ENCODE results near the gene ISM1. TPM values are rescaled to one million over a fixed set of nuclear protein-coding genes. Genes with fewer than 3 reads are reported as not detected.

ISM1 gene
- total and polyA plus RNA-seq, 2 of the 13 experiments (the other 11 are each of a cell fraction or from before 2014, with no cell fraction given) = 0.40 to 1.4 TPM

- no peak for TF ChIP-seq ZNF557 (CRISPR knock-in tag; IDR thresholded peaks at IDR 0.05)
- TF ChIP-seq, protein P1, sequence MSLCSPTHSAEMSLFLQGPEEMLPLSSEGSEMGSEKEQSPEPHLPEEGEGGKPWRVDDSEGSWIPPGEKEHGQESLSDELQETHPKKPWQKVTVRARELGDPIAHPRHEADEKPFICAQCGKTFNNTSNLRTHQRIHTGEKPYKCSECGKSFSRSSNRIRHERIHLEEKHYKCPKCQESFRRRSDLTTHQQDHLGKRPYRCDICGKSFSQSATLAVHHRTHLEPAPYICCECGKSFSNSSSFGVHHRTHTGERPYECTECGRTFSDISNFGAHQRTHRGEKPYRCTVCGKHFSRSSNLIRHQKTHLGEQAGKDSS (CRISPR knock-in tag; IDR thresholded peaks at IDR 0.05; ENCODE audit: borderline replicate concordance, low read depth) = no peak
- no peak for TF ChIP-seq RFXANK (CRISPR knock-in tag; IDR thresholded peaks at IDR 0.05)
- TF ChIP-seq TCF7 (IDR thresholded peaks at IDR 0.05; ENCODE audit: low read depth) = no peak
- TF ChIP-seq FOSL1 (CRISPR knock-in tag; IDR thresholded peaks at IDR 0.05; ENCODE audit: borderline replicate concordance) = no peak
- TF ChIP-seq CBX2 (IDR thresholded peaks at IDR 0.05; ENCODE audit: low read depth, low read length) = no peak
- TF ChIP-seq CBX2 (CRISPR knock-in tag; IDR thresholded peaks at IDR 0.05; ENCODE audit: low read depth) = no peak
- no peak for TF ChIP-seq FOXO1 (CRISPR knock-in tag; IDR thresholded peaks at IDR 0.05)
- no peak for TF ChIP-seq ZNF569 (CRISPR knock-in tag; IDR thresholded peaks at IDR 0.05; ENCODE audit: borderline replicate concordance)
Observed at GRCh38 chr20:13228771-13229170, 7.7 kb downstream of the ISM1 start (continued).

DNA sequence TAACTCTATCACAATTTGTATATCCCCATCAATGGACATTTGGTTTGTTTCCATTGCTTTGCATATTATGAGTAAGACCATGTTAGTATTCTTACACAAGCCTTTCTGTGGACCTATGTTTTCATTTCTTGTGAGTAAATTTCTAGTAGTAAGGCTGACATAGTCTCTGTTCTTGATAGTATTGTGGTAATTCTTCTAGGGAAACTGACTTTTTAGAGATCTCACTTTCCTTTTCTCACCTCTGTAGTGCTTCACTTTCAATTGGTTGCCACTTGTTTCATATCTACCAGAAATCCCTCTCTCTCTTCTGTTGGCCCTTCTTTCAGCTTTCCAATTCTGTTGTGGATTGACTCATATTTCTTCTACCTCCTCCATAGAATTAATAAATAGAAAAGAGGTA is 8.5 kb downstream of the ISM1 start:
- Histone ChIP-seq H3K79me2 (ENCODE audit: insufficient read depth, low read length) (no peaks in the 10 kb centered on the region), H3K27me3 (ENCODE audit: control insufficient read depth in 1 of 2, insufficient read depth in 2 of 2, low read length in 2 of 2) (no peaks in the 10 kb centered on the region), H3K4me3 (replicated peaks in 1 of 3; ENCODE audit: insufficient read depth in 1 of 3, low read depth in 2 of 3, low read length in 3 of 3) (no peak overlapping the region), H3K9me3 (ENCODE audit: low read length) (peaks cover 8% of the 10 kb centered on the region), H3K27ac (ENCODE audit: extremely low read length, insufficient read depth, low read length) (no peak overlapping the region), H2AFZ (ENCODE audit: low read length) (no peak overlapping the region), H3K36me3 (replicated peaks in 1 of 2; ENCODE audit: control insufficient read depth in 1 of 2, insufficient read depth in 2 of 2, low read length in 2 of 2) (no peaks in the 10 kb centered on the region), H3K9ac (ENCODE audit: insufficient read depth, low read depth, low read length) (no peak overlapping the region), H3K4me2 (ENCODE audit: low read depth, low read length) (no peak overlapping the region), H4K20me1 (ENCODE audit: insufficient read depth, low read length) (no peaks in the 10 kb centered on the region), H3K4me1 (ENCODE audit: insufficient read depth, low read length) (no peaks in the 10 kb centered on the region)
- DNase-seq (ENCODE audit: low spot score) (no peak), FAIRE-seq (no peak), ATAC-seq (no peak)
- no TSS peak for BruUV-seq (replicated peaks)
- ChIA-PET CTCF (ENCODE audit: low intra/inter-chr PET ratio, low total read pairs) (no interaction called here), POLR2A (no interaction called here)
- TF ChIP-seq ELF3 (CRISPR knock-in tag; IDR thresholded peaks at IDR 0.05) (no peak), KDM4B (CRISPR knock-in tag; IDR thresholded peaks at IDR 0.05) (no peak), NCOA5 (CRISPR knock-in tag; IDR thresholded peaks at IDR 0.05) (no peak), PLRG1 (conservative IDR thresholded peaks at IDR 0.05) (no peak), ZNF672 (CRISPR knock-in tag; IDR thresholded peaks at IDR 0.05) (no peak), SNRNP70 (IDR thresholded peaks at IDR 0.05; ENCODE audit: low read depth, low read length) (no peak), ZNF549 (CRISPR knock-in tag; IDR thresholded peaks at IDR 0.05) (no peak), FOXA1 (IDR thresholded peaks at IDR 0.05) (no peak), FOXA1 (CRISPR knock-in tag; IDR thresholded peaks at IDR 0.05) (no peak)
- intact Hi-C loops (cut with micrococcal nuclease; ENCODE audit: unreplicated experiment) = no loop called here
- in situ Hi-C loops (cut with HindIII; ENCODE audit: extremely low pct_ligation_motif_present, low pct_unique_long_range_greater_than_20kb) = no loop called here

All from HepG2 (cell line).